Skeletal muscle tissue (tissue), 4 donors: ENCODE results near the gene CAMK2A. TPM values are rescaled to one million over a fixed set of nuclear protein-coding genes. Genes with fewer than 3 reads are reported as not detected.

Experiments
- H3K27ac ChIP-seq: one replicate; pipeline ENCODE4 v1.7.0; 2013; ENCODE audit warnings: mild to moderate bottlenecking, low read depth, low read length, inconsistent platforms
- H3K27me3 ChIP-seq, 3 donors: one replicate each; pipeline ENCODE4 v1.7.0; 2013; ENCODE audit warnings: low read length in 3 of 3; ENCODE audit not compliant: control insufficient read depth in 3 of 3, insufficient read depth in 3 of 3
- H3K36me3 ChIP-seq, 3 donors: one replicate each; pipeline ENCODE4 v1.7.0; 2013; ENCODE audit warnings: low read length in 3 of 3; ENCODE audit not compliant: control insufficient read depth in 3 of 3, insufficient read depth in 3 of 3
- H3K4me1 ChIP-seq, 3 donors: one replicate each; pipeline ENCODE4 v1.7.0; 2013; ENCODE audit warnings: low read length in 3 of 3, mild to moderate bottlenecking in 3 of 3; ENCODE audit not compliant: control insufficient read depth in 3 of 3, insufficient read depth in 3 of 3
- H3K4me3 ChIP-seq, 3 donors: one replicate each; pipeline ENCODE4 v1.7.0; 2013; ENCODE audit warnings: low read length in 3 of 3
- H3K9ac ChIP-seq, 3 donors: one replicate each; pipeline ENCODE4 v1.7.0; 2013; ENCODE audit warnings: low read length in 3 of 3, mild to moderate bottlenecking in 3 of 3, moderate library complexity in 2 of 3, low read depth in 1 of 3
- H3K9me3 ChIP-seq, 3 donors: one replicate each; pipeline ENCODE4 v1.7.0; 2013; ENCODE audit warnings: low read length in 3 of 3; ENCODE audit not compliant: control insufficient read depth in 3 of 3
- total RNA-seq: library from RNA; depleted of rRNA; stranded (reverse); fragments of >200 nt; gene quantifications from one replicate; pipeline ENCODE4 v1.2.3, GENCODE V29; 2014
- donor health status: Osteomylitis.

The CAMK2A gene
- total RNA-seq, 1 donor from 2014 or later, result 45.9 TPM

DNA sequence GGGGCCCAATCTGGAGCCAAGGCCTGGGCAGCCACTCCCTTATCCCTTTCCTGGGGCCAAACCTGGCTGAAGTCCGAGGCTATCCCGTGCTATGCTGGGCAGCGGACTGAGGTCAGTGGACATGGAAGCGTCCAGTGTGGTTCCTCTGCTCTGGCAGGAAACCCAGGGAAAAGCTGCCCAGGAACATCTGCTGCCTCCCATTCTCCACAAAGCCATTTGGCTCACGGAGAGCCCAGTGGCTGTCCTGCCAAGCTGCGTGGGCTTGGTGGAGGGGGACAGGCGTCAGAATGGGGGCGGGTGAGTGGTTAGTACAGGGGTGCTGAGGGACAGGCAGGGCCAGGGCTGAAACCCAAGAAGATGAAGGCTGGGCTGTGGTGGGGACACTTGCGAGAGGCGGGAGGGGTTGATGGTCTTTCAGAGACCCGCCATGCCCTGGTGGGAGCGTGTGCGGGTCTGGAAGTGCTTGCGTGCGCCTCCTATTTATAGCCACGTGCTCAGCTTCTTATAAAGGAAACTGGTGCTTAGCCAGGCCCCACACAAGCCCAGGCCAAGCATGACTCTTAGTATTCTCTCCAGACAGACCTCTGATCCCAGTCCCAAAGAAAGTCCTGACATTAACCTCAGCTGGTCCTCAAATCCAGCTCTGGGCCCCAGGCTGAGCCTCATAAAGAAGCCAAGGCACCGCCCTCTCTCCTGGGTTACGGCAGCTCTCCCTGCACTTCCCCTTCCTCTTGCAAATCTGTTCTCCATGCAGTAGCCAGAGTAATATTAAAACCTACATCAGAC, 109.1 kb downstream of the CAMK2A start:
- no peaks in the 10 kb centered on the region for H3K9me3 ChIP-seq
- peak overlapping the region; percentile 49 to 56 (median 55) for H3K4me3 ChIP-seq
- no peaks in the 10 kb centered on the region for H3K27me3 ChIP-seq
- no peaks in the 10 kb centered on the region for H3K36me3 ChIP-seq
- peaks cover 30 to 42% (median 40%) of the 10 kb centered on the region in 3 donors for H3K4me1 ChIP-seq
- H3K27ac ChIP-seq, result peak overlapping the region; percentile 99
- peak overlapping the region; percentile 75 to 77 (median 76) for H3K9ac ChIP-seq

DNA sequence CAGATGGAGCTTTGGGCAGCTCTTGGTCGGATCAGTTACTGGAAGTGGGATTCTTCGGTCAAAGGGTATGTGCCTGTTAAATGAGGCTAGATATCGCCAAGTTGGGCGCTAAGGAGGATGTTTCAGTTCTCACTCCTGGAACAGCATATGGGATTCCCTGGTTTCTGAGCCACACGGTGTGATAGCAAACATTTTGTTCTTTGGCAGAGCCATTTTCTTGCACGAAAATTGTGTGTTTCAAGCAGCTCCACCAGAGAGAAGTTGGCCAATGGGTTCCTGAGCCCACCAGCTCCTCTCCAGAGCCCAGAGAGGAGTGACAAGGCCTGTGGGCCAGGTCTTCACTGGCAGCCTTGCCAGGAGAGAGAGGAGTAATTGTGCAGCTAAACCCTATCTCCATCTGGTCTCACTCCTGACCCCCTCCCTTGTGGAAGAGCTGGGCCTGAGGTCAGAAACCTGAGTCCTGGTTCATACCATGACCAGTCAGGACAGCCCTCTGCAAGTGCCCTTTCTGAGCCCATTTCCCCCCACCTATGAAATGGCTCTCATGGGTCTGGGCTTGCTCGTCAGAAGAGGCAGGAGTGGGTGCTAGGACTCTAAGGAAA, 110.5 kb downstream of the CAMK2A start:
- H3K27ac ChIP-seq, result peak overlapping the region; percentile 99
- no peaks in the 10 kb centered on the region for H3K9me3 ChIP-seq

DNA sequence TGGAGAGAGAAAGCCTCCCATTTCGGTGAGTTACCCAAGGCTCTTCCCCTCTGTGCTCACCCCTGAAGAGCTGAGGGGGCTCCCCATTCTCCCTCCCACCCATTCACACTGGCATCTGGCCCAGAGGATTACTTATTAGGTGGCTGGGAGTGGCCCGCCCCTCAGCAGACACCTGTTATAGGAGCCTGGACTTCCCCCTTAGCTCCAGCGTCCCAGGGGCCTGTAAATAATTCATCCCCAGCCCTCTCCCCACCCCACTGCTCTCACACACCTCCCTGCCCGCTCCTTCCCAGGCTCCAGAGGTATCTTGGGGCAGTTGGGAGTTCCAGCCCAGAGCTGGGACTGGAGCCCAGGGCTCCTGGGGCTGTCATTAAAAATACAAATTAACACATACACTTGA, 111.3 kb downstream of the CAMK2A start:
- Histone ChIP-seq H3K4me3 (no peak overlapping the region), H3K9me3 (no peaks in the 10 kb centered on the region), H3K9ac (no peak overlapping the region), H3K4me1 (peaks cover 30 to 42% (median 40%) of the 10 kb centered on the region in 3 donors), H3K36me3 (no peaks in the 10 kb centered on the region), H3K27ac (no peak overlapping the region), H3K27me3 (no peaks in the 10 kb centered on the region)

More for the DNA sequence above, 110.5 kb downstream of the CAMK2A start:
- H3K9ac ChIP-seq, result peak overlapping the region in 1 of 3 donors; percentile 75
- H3K4me1 ChIP-seq, result peaks cover 30 to 42% (median 40%) of the 10 kb centered on the region in 3 donors
- no peaks in the 10 kb centered on the region for H3K27me3 ChIP-seq
- H3K36me3 ChIP-seq, result no peaks in the 10 kb centered on the region
- H3K4me3 ChIP-seq, result no peak overlapping the region

DNA sequence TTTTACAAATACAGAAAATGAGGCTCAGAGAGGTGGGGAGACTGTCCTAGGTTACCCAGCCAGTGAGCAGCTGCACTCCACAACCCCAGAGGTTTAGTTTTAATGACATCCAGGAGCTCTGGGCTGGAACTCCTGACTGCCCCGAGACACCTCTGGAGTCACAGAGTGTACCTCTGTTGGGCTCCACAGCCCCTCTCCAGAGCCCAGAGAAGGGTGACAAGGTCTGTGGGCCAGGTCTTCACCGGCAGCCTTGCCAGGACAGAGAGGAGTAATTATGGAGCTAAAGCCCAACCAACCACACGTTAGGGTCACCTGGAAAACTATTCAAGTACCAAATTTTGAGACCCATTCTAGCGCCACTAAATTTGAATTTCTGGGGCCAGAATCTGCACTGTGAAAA, 111.9 kb downstream of the CAMK2A start:
- Histone ChIP-seq H3K4me3 (no peak overlapping the region), H3K4me1 (peaks cover 30 to 37% (median 37%) of the 10 kb centered on the region in 3 donors), H3K9ac (no peak overlapping the region), H3K27ac (no peak overlapping the region), H3K27me3 (no peaks in the 10 kb centered on the region), H3K9me3 (no peaks in the 10 kb centered on the region), H3K36me3 (no peaks in the 10 kb centered on the region)

DNA sequence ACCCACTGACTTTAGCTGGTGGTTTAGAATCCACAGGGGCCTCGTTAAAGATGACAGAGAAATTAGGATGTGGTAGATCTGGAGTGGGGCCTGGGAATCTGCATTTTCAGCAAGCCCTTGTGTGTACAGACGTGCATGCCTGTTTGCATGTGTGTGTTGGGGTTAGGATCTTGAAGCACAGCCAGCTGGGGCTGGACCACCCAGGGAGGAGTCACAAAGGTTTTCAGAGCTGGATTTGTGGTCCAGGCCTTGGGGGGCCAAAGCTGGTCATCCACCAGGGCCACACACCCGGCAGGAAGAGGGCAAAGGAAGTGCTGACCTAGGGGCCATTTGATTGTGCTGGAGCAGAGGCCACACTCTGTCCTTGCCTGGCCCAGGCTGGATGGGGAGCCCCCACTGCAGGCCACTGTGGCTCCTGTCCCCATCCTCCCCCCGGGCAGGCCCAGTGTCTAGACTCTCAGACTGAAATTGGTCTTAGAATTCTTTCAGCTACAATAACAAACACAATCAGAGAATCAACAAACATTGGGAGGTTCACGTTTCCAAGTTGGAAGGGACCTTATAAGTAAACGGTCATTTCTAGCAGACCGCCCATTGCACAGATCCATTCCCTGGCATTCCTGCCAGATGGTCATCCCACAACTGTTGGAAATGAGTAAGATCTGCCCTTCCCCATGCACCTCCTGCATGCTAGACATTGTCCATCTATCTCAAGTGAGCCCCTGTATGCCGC, 112.7 kb downstream of the CAMK2A start:
- Histone ChIP-seq H3K36me3 (no peaks in the 10 kb centered on the region), H3K27ac (no peak overlapping the region), H3K9ac (no peak overlapping the region), H3K4me3 (no peak overlapping the region), H3K4me1 (peaks cover 29 to 31% (median 30%) of the 10 kb centered on the region in 3 donors), H3K9me3 (no peaks in the 10 kb centered on the region), H3K27me3 (no peaks in the 10 kb centered on the region)

DNA sequence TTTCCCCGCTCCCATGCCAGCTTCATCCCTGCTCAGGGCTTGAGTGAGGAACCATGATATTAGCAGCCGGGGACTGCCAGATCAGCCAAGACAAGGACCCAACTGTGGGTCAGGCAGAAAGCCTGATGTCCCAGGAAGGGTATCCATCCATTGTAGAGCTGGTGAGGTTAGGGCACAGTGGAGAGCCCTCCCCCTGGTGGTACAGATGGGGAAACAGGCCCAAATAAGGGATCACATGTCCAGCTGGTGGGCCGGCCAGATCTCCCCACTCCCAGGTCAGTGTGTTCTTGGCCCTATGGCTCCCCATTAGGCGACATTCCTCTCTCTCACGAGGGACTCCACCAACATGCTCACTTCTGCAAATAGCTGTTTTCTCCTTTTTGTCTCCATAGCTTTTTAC, 114.0 kb downstream of the CAMK2A start:
- H3K27ac ChIP-seq, result no peak overlapping the region
- H3K9ac ChIP-seq, result no peak overlapping the region
- H3K4me1 ChIP-seq, result peaks cover 16 to 17% (median 16%) of the 10 kb centered on the region in 3 donors
- H3K27me3 ChIP-seq, result no peaks in the 10 kb centered on the region
- H3K4me3 ChIP-seq, result no peak overlapping the region
- H3K36me3 ChIP-seq, result no peaks in the 10 kb centered on the region
- no peaks in the 10 kb centered on the region for H3K9me3 ChIP-seq

DNA sequence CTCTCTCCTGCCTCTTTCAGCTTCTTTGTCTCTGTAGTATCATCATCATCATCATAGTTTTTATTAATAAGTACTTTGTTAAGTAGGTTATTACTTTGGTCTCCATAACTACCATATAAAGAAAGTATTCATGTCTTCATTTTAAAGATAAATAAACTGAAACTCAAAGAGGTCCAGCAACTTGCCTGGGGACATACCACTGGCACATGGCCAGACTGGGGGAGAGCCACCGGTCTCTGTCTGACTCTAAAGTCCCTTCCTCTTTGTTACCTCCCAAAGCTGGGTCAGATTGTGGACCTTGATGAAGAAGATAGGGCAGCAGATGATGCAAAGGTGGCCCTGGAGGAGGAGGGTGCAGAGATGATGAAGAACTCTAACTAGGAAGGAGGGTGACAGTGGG, 114.5 kb downstream of the CAMK2A start:
- Histone ChIP-seq H3K4me3 (no peak overlapping the region), H3K4me1 (peaks cover 11 to 12% (median 11%) of the 10 kb centered on the region in 3 donors)

DNA sequence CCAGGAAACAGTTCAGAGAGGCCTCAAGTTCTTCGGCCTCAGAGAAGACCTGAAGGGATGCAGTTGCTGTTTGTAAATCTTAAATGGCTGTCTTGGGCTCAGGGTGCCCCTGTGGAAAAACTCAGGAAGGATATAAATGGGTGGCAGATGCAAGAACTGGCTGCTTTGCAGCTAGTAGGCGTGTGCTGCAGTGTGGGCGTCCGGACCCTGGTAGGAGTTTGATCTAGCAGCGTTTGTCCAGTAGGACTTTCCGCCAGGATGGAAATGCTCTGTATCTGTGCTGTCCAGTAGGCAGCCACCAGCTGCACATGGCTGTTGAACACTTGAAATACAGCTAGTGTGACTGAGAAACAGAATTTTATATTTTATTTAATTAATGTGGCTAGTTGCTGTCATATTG, 115.3 kb downstream of the CAMK2A start:
- peaks cover 3 to 4% (median 4%) of the 10 kb centered on the region in 3 donors for H3K4me1 ChIP-seq
- H3K27ac ChIP-seq, result no peak overlapping the region
- H3K27me3 ChIP-seq, result no peaks in the 10 kb centered on the region
- no peaks in the 10 kb centered on the region for H3K36me3 ChIP-seq
- H3K9me3 ChIP-seq, result no peaks in the 10 kb centered on the region
- no peak overlapping the region for H3K9ac ChIP-seq
- no peak overlapping the region for H3K4me3 ChIP-seq

More for the DNA sequence above, 114.5 kb downstream of the CAMK2A start:
- Histone ChIP-seq H3K27ac (no peak overlapping the region), H3K9ac (no peak overlapping the region), H3K9me3 (no peaks in the 10 kb centered on the region), H3K27me3 (no peaks in the 10 kb centered on the region), H3K36me3 (no peaks in the 10 kb centered on the region)

DNA sequence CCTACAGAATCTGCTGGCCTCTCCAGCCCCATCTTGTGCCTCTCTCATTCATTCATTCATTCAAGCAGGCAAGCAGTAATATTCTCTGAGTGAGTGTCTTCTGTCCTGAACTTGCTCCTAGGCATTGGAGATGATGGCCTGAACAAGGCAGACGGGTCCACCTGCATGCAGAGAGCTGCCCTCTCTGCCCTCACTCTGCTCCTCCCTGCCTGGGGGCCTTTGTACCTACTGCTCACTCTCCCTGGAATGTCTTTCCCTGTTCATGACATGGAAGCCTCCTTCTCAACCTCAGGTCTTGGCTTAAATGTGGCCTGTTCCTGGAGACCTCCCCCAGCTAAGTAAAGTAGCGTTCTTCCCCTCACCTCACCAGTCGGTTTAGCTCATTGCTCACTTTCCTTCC, 116.4 kb downstream of the CAMK2A start:
- no peaks in the 10 kb centered on the region for H3K27me3 ChIP-seq
- H3K36me3 ChIP-seq, result no peaks in the 10 kb centered on the region
- H3K4me1 ChIP-seq, result peaks cover 0 to 4% (median 0%) of the 10 kb centered on the region in 3 donors
- H3K27ac ChIP-seq, result no peak overlapping the region
- no peak overlapping the region for H3K4me3 ChIP-seq
- H3K9ac ChIP-seq, result no peak overlapping the region
- no peaks in the 10 kb centered on the region for H3K9me3 ChIP-seq

DNA sequence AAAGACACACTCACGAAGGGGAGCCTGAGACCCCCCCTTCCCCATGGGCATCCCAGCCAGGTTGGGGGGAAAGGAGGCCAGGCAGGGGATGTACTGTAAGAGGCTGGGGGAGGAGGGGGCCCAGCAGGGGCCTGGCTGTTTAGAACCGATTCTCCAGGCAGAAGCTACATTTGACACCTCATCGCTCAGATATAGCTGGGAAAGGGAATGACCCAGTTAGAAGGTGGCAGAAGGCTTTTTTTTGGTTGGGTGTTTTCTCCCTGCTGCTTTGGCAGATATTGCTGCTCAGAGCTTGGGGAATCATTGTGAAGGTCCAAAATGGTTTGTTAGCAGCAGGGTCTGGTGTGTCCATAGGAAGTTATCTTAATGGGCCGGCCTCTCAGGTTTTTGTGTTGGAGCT, 117.0 kb downstream of the CAMK2A start:
- no peaks in the 10 kb centered on the region for H3K36me3 ChIP-seq
- H3K4me1 ChIP-seq, result peaks cover 0 to 4% (median 0%) of the 10 kb centered on the region in 3 donors
- H3K27ac ChIP-seq, result no peak overlapping the region
- H3K4me3 ChIP-seq, result no peak overlapping the region
- no peaks in the 10 kb centered on the region for H3K9me3 ChIP-seq
- H3K27me3 ChIP-seq, result peaks cover 0 to 4% (median under 1%) of the 10 kb centered on the region in 3 donors
- no peak overlapping the region for H3K9ac ChIP-seq
